Colonic mucosa (tissue), 4 donors: ENCODE results near the gene FGB. TPM values are rescaled to one million over a fixed set of nuclear protein-coding genes. Genes with fewer than 3 reads are reported as not detected.

Source experiments
- DNase-seq: peaks from one replicate; pipeline ENCODE4 v3.0.0-alpha.2; 2020
- H3K27ac ChIP-seq: fragments of 200-600 bp; one replicate; pipeline ENCODE4 v1.8.0; 2021
- H3K27me3 ChIP-seq: fragments of 200-600 bp; one replicate; pipeline ENCODE4 v1.8.0; 2021
- H3K36me3 ChIP-seq: fragments of 200-600 bp; one replicate; pipeline ENCODE4 v1.8.0; 2021
- H3K4me1 ChIP-seq: fragments of 200-600 bp; one replicate; pipeline ENCODE4 v1.8.0; 2021; ENCODE audit warnings: mild to moderate bottlenecking
- H3K4me3 ChIP-seq: fragments of 200-600 bp; one replicate; pipeline ENCODE4 v1.8.0; 2021
- H3K9ac ChIP-seq, 2 donors: one replicate each; pipeline ENCODE4 v1.7.0; 2013; ENCODE audit warnings: control low read depth in 2 of 2, low read depth in 2 of 2, low read length in 2 of 2
- H3K9me3 ChIP-seq: fragments of 200-600 bp; one replicate; pipeline ENCODE4 v1.8.0; 2021
- intact Hi-C: fragments of 100-400 bp; cut with DNase I; formaldehyde crosslinking; loops from one replicate; pipeline ENCODE4 v1.14.1; 2022
- total RNA-seq, 2 donors: library from RNA; stranded (reverse); fragmentation: NEBNext Ultra II Directional in 1 of 2; extraction: Animal tissue kit (Norgen Biotek cat#: 25700) in 1 of 2; gene quantifications; one replicate each; pipeline ENCODE4 v1.2.1, GENCODE V29; 2021
- TF ChIP-seq, protein P1 (sequence below): fragments of 200-600 bp; IDR thresholded peaks from one replicate; pipeline ENCODE4 v1.8.0; 2022; ENCODE audit warnings: antibody characterized with exemption, mild to moderate bottlenecking
- donor health status: healthy.
- donor health status: DM: no; HTN: no; CAD: no.
- donor health status: DM: no; HTN: no; CAD: no.

FGB gene
- total RNA-seq, 2 donors from 2014 or later = 0.13 to 6.2 TPM

GRCh38 chr4:154584259-154584658 lies 21.4 kb downstream of the FGB start:
- DNase-seq = no peak
- H3K36me3 ChIP-seq = no peaks in the 10 kb centered on the region
- no peaks in the 10 kb centered on the region for H3K4me1 ChIP-seq
- no peak overlapping the region for H3K9ac ChIP-seq
- TF ChIP-seq, protein P1, sequence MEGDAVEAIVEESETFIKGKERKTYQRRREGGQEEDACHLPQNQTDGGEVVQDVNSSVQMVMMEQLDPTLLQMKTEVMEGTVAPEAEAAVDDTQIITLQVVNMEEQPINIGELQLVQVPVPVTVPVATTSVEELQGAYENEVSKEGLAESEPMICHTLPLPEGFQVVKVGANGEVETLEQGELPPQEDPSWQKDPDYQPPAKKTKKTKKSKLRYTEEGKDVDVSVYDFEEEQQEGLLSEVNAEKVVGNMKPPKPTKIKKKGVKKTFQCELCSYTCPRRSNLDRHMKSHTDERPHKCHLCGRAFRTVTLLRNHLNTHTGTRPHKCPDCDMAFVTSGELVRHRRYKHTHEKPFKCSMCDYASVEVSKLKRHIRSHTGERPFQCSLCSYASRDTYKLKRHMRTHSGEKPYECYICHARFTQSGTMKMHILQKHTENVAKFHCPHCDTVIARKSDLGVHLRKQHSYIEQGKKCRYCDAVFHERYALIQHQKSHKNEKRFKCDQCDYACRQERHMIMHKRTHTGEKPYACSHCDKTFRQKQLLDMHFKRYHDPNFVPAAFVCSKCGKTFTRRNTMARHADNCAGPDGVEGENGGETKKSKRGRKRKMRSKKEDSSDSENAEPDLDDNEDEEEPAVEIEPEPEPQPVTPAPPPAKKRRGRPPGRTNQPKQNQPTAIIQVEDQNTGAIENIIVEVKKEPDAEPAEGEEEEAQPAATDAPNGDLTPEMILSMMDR = no peak
- no peak overlapping the region for H3K27ac ChIP-seq
- intact Hi-C loops = no loop called here
- no peak overlapping the region for H3K4me3 ChIP-seq
- H3K9me3 ChIP-seq = no peaks in the 10 kb centered on the region
- H3K27me3 ChIP-seq = no peaks in the 10 kb centered on the region

DNA sequence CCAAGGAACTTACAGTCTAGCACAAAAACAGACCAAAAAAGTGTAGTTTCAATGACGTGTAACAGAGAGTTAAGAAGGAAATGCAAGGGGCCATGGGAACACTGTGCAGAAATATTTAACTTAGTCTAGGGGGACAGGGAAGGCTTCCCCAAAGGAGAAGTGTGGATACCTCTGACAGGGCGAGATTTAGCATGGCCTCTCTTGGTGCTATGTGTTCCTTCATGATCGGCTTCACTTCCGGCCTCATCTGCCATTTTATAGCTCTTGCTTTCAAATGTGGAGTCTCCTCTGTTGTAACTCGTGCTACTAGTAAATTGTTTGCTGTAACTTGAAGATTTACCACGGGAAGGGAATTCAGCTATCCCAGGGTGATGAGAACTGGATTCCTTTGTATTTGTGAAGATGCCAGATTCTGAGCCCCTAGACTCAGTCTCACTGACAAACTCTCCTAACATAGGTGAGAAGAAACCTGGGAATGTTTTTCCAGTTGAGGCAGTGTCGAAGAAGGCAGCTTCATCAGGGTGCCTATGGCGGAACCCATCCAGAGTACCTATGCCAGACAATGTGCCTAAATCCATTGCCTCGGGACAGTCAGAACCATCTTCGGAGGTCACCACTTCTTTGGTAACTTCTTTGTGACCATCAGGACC lies 22.7 kb downstream of the FGB start:
- no peak for DNase-seq
- Histone ChIP-seq H3K4me3 (no peak overlapping the region), H3K27me3 (no peaks in the 10 kb centered on the region), H3K9me3 (no peaks in the 10 kb centered on the region), H3K27ac (no peak overlapping the region), H3K36me3 (no peaks in the 10 kb centered on the region), H3K4me1 (no peaks in the 10 kb centered on the region), H3K9ac (no peak overlapping the region)
- intact Hi-C loops = no loop called here
- TF ChIP-seq, protein P1 = no peak

DNA sequence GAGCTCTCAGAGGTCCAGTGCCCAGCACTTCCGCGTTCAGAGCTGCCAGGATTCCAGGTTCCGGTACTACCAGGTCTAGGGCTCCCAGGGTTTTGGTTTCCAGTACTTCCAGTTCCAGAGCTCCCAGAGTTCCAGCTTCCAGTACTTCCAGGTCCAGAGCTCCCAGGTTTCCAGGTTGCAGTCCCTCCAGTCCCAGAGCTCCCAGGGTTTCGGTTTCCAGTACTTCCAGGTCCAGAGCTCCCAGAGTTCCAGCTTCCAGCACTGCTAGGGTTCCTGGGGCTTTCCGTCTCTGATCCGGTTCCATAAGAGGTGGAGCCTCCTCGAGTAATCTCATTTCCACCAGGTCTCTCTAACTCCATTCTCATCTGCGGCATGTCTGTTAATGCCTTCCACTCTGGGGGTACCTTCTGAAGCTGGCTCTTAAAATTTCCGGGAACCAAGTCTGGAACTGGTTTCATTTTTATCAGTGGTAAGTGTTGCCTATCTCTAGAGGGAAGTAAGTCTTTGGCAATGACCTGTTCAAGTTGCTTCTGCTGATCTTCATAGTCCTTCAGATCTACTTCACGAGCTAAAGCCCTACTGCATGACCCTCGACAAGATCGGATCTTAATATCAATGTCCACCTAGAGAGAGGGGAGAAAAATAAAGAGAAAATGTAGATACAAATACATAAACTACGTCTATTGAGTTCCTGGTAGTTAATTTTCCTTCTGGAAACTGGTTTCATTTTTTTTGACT lies 23.7 kb downstream of the FGB start:
- Histone ChIP-seq H3K9ac (no peak overlapping the region), H3K27ac (no peak overlapping the region), H3K9me3 (no peaks in the 10 kb centered on the region), H3K4me1 (no peaks in the 10 kb centered on the region), H3K27me3 (no peaks in the 10 kb centered on the region), H3K36me3 (no peaks in the 10 kb centered on the region), H3K4me3 (no peak overlapping the region)
- intact Hi-C loops = no loop called here
- TF ChIP-seq, protein P1 = no peak
- DNase-seq = no peak

GRCh38 chr4:154588198-154588597 lies 25.4 kb downstream of the FGB start:
- intact Hi-C loops = no loop called here
- Histone ChIP-seq H3K9ac (no peak overlapping the region), H3K36me3 (no peaks in the 10 kb centered on the region), H3K4me1 (no peaks in the 10 kb centered on the region), H3K9me3 (no peaks in the 10 kb centered on the region), H3K4me3 (no peak overlapping the region), H3K27ac (no peak overlapping the region), H3K27me3 (no peaks in the 10 kb centered on the region)
- TF ChIP-seq, protein P1 = no peak
- DNase-seq = no peak

DNA sequence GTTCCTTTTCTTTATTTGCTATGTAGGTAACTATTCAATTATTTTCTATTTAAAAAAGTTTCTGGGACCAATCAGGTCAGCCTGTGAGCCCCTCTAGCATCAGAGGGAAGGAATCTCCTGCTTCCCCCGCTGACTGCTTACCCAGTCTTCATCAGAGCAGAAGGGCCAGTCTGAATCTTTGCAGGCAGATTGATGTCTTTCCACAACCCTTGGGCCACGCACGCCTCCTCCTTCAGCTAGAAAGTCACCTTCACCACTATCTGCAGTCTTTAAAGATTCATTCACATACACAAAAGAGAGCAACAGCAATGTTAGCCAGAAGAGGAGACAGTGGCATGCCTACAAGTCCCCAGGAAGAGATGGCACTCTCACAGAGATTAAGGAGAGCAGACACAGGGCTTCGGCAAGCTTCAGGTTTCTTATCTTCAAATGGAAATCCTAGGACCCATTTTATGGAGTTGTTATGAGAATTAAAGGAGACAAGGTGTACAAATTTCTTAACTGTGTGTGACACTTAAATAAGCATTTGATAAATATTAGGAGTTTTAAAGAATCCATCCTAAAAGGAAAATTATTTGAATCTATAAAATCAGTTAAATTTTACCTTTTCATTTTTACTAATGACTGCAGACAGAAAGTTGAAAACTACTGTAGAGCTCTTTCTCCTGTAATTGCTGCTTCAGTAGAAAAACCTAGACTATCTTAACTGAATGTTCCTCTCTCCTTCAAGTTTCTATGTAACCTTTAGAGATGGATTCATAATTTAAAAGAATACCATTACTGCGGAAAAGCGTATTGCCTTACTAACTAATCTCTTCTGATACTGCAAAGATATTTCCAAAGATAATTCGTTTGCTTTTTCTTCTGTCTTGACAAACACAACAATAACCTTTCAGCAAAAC lies 26.7 kb downstream of the FGB start:
- no peaks in the 10 kb centered on the region for H3K27me3 ChIP-seq
- TF ChIP-seq, protein P1 = no peak
- H3K4me3 ChIP-seq = no peak overlapping the region
- DNase-seq = no peak
- no peaks in the 10 kb centered on the region for H3K9me3 ChIP-seq
- no peaks in the 10 kb centered on the region for H3K36me3 ChIP-seq
- H3K27ac ChIP-seq = no peak overlapping the region
- no peak overlapping the region for H3K9ac ChIP-seq
- intact Hi-C loops = no loop called here
- H3K4me1 ChIP-seq = no peaks in the 10 kb centered on the region
